Measurements from ENCODE around the gene SOX12. TPM values are rescaled to one million over a fixed set of nuclear protein-coding genes. Genes with fewer than 3 reads are reported as not detected.

The SOX12 gene
- total RNA-seq (6.3 and 6.9 TPM in 2 replicates), polyA plus RNA-seq (15.4 and 16.2 TPM in 2 replicates)

DNA sequence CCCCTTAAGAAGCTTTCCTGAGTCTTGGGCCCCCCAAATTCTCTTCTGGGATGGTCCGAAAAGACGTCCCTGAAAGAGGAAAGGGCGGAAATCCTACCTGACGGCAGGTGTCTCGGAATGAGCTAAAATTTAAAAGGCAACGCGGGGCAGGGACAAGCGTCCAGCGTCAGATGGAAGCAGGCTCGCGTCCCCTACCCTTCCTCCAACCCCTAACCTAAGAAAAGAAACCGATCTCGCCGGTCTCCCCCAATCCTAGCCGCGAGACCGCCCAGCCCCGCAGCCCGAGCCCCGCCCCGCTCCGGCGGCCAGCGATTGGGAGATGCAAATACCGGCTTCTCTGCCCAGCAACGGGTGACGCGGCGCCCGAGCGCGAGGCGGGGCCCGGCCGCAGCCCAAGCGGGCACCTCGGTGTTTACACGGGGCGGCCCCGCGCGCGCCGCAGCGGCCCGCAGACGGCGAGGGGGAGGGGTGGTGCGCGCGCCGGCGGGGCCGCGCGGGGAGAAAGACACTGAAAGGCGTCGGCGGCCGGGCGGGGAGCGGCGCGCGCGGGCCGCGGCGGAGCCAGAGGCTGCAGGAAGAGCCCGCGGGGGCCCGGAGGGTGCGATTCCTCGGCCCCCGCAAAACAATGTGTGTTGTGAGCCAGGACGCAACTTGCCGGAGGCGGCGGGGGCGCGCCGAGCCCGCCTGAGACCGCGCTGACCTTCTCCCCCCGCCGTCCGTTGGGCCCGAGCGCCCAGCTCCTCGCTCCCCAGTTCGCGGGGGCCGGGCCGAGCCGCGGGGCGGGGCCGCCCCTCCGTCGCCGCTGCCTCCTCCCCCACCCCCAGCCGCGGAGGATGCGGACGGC is at the start of gene SOX12:
Gene SOX12, plus strand, starts transcription at position 508 of the 844 bp plus-strand sequence. CDS start 373 bp downstream, outside the sequence.
- Histone ChIP-seq H2AFZ (peak within 1 kb of the TSS; percentile 72), H3K4me2 (peak within 1 kb of the TSS; percentile 97), H3K27me3 (no peaks in the 10 kb centered on the region), H3K9me2 (replicated peaks; ENCODE audit: insufficient read depth) (no peaks in the 10 kb centered on the region), H3K9me3 (ENCODE audit: low read depth) (no peaks in the 10 kb centered on the region), H3K4me3 (peak within 1 kb of the TSS; percentile 80), H3K36me3 (replicated peaks; ENCODE audit: insufficient read depth, low read depth) (no peaks in the 10 kb centered on the region), H3K4me1 (ENCODE audit: insufficient read depth) (peaks cover 5% of the 10 kb centered on the region), H3K27ac (peak within 1 kb of the TSS; percentile 97), H4K20me1 (ENCODE audit: insufficient read depth, poor library complexity, severe bottlenecking) (peaks cover 29% of the 10 kb centered on the region), H3K79me2 (peaks cover 29% of the 10 kb centered on the region)
- peak; percentile 98 for DNase-seq (ENCODE audit: low spot score)
- 0% methylated on average over 25 of the region's 106 CpGs for WGBS (ENCODE audit: low lambda C conversion rate, missing lambda C conversion rate)
- no peak for TF ChIP-seq EZH2phosphoT487 (IDR thresholded peaks at IDR 0.05; ENCODE audit: low read depth, severe bottlenecking, unreplicated experiment)

GRCh38 chr20:275791-276190 is 49.6 kb upstream of the SOX12 start:
- H3K36me3 ChIP-seq (replicated peaks; ENCODE audit: insufficient read depth, low read depth) = no peaks in the 10 kb centered on the region
- H3K9me2 ChIP-seq (replicated peaks; ENCODE audit: insufficient read depth) = no peaks in the 10 kb centered on the region
- WGBS (ENCODE audit: low lambda C conversion rate, missing lambda C conversion rate) = 95% methylated on average over 7 of the region's 7 CpGs
- H3K4me1 ChIP-seq (ENCODE audit: insufficient read depth) = no peaks in the 10 kb centered on the region
- DNase-seq (ENCODE audit: low spot score) = no peak
- no peaks in the 10 kb centered on the region for H3K79me2 ChIP-seq
- no peaks in the 10 kb centered on the region for H4K20me1 ChIP-seq (ENCODE audit: insufficient read depth, poor library complexity, severe bottlenecking)
- no peaks in the 10 kb centered on the region for H3K9me3 ChIP-seq (ENCODE audit: low read depth)
- no peak overlapping the region for H3K4me2 ChIP-seq
- H3K4me3 ChIP-seq = no peak overlapping the region
- TF ChIP-seq EZH2phosphoT487 (IDR thresholded peaks at IDR 0.05; ENCODE audit: low read depth, severe bottlenecking, unreplicated experiment) = no peak
- TF ChIP-seq CTCF (IDR thresholded peaks at IDR 0.05; ENCODE audit: poor library complexity) = no peak
- TF ChIP-seq EZH2 (IDR thresholded peaks at IDR 0.05; ENCODE audit: borderline replicate concordance) = no peak
- no peak overlapping the region for H3K27ac ChIP-seq
- no peak overlapping the region for H2AFZ ChIP-seq
- no peaks in the 10 kb centered on the region for H3K27me3 ChIP-seq

- no peaks in the 10 kb centered on the region for H3K27me3 ChIP-seq
- H2AFZ ChIP-seq = no peak overlapping the region
- TF ChIP-seq CTCF (IDR thresholded peaks at IDR 0.05; ENCODE audit: poor library complexity) (no peak), EZH2 (IDR thresholded peaks at IDR 0.05; ENCODE audit: borderline replicate concordance) (no peak), EZH2phosphoT487 (IDR thresholded peaks at IDR 0.05; ENCODE audit: low read depth, severe bottlenecking, unreplicated experiment) (no peak)
- no peak for DNase-seq (ENCODE audit: low spot score)
- no peaks in the 10 kb centered on the region for H3K36me3 ChIP-seq (replicated peaks; ENCODE audit: insufficient read depth, low read depth)
- no peaks in the 10 kb centered on the region for H4K20me1 ChIP-seq (ENCODE audit: insufficient read depth, poor library complexity, severe bottlenecking)
- H3K9me2 ChIP-seq (replicated peaks; ENCODE audit: insufficient read depth) = no peaks in the 10 kb centered on the region
- WGBS (ENCODE audit: low lambda C conversion rate, missing lambda C conversion rate) = 96% methylated on average over 11 of the region's 12 CpGs
- no peaks in the 10 kb centered on the region for H3K9me3 ChIP-seq (ENCODE audit: low read depth)
- H3K4me2 ChIP-seq = no peak overlapping the region
- H3K79me2 ChIP-seq = no peaks in the 10 kb centered on the region
- no peaks in the 10 kb centered on the region for H3K4me1 ChIP-seq (ENCODE audit: insufficient read depth)
- no peak overlapping the region for H3K27ac ChIP-seq
- H3K4me3 ChIP-seq = no peak overlapping the region
These were observed 48.5 kb upstream of the SOX12 start for GRCh38 chr20:276620-277495.

DNA sequence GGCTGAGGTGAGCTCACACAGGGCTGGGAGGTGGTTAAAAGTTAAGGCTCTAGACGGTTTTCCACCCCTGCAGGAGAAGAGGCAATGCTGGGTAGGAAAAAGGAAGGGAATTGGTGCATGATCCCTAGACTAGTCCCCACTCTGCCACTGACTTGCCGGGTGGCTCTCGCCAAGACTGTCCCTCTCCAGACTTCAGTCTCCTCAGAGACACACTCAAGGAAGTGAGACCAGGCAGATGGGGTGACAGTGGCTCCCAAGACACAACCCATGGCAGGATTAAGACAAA is 47.9 kb upstream of the SOX12 start:
- 24% methylated on average over 3 of the region's 3 CpGs for WGBS (ENCODE audit: low lambda C conversion rate, missing lambda C conversion rate)
- Histone ChIP-seq H3K27me3 (no peaks in the 10 kb centered on the region), H3K4me3 (no peak overlapping the region), H3K9me2 (replicated peaks; ENCODE audit: insufficient read depth) (no peaks in the 10 kb centered on the region), H3K36me3 (replicated peaks; ENCODE audit: insufficient read depth, low read depth) (no peaks in the 10 kb centered on the region), H4K20me1 (ENCODE audit: insufficient read depth, poor library complexity, severe bottlenecking) (no peaks in the 10 kb centered on the region), H3K27ac (no peak overlapping the region), H3K79me2 (no peaks in the 10 kb centered on the region), H3K4me1 (ENCODE audit: insufficient read depth) (no peaks in the 10 kb centered on the region), H3K4me2 (no peak overlapping the region), H2AFZ (no peak overlapping the region), H3K9me3 (ENCODE audit: low read depth) (no peaks in the 10 kb centered on the region)
- TF ChIP-seq CTCF (IDR thresholded peaks at IDR 0.05; ENCODE audit: poor library complexity) (no peak), EZH2phosphoT487 (IDR thresholded peaks at IDR 0.05; ENCODE audit: low read depth, severe bottlenecking, unreplicated experiment) (no peak)
- no peak for DNase-seq (ENCODE audit: low spot score)

Data from hepatocyte (in vitro differentiated cells).